Articular chondrocyte of knee joint (primary cell): ENCODE data around the gene ZNF507. TPM values are rescaled to one million over a fixed set of nuclear protein-coding genes. Genes with fewer than 3 reads are reported as not detected.

Experiments used
- total RNA-seq: library from RNA; depleted of rRNA; stranded (reverse); fragments of >200 nt; gene quantifications from 2 replicates; pipeline ENCODE4 v1.2.3, GENCODE V29; 2012

Gene ZNF507
- 14.6 and 16.3 TPM in 2 replicates for total RNA-seq

GRCh38 chr19:32345261-32346207, at the start of gene ZNF507:
Gene ZNF507 (plus strand): TSS chr19:32345610. CDS start chr19:32352831, 7,221 bp downstream.

GRCh38 chr19:32405431-32406160, 60.2 kb downstream of the ZNF507 start, which contains the start of gene DPY19L3:
Gene DPY19L3 (plus strand): TSS chr19:32405770. CDS start chr19:32408254, 2,484 bp downstream.

Other genes starting within 250 kb of the ZNF507 start
- gene DPY19L3, start 60.2 kb downstream of the ZNF507 start, total RNA-seq, result 26.7 and 39.1 TPM in 2 replicates
- gene PDCD5, start 235.6 kb downstream of the ZNF507 start, total RNA-seq, result 92.6 and 99.8 TPM in 2 replicates